ENCODE measurements around the gene SLC17A9. TPM values are rescaled to one million over a fixed set of nuclear protein-coding genes. Genes with fewer than 3 reads are reported as not detected.

Gene SLC17A9, protein sequence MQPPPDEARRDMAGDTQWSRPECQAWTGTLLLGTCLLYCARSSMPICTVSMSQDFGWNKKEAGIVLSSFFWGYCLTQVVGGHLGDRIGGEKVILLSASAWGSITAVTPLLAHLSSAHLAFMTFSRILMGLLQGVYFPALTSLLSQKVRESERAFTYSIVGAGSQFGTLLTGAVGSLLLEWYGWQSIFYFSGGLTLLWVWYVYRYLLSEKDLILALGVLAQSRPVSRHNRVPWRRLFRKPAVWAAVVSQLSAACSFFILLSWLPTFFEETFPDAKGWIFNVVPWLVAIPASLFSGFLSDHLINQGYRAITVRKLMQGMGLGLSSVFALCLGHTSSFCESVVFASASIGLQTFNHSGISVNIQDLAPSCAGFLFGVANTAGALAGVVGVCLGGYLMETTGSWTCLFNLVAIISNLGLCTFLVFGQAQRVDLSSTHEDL
- 1.5 TPM for total RNA-seq
- long read RNA-seq, partial matches to known transcripts = 0 of 1 reads
- long read RNA-seq, other reads (novel, unspliced or antisense) = 0 of 1 reads

DNA sequence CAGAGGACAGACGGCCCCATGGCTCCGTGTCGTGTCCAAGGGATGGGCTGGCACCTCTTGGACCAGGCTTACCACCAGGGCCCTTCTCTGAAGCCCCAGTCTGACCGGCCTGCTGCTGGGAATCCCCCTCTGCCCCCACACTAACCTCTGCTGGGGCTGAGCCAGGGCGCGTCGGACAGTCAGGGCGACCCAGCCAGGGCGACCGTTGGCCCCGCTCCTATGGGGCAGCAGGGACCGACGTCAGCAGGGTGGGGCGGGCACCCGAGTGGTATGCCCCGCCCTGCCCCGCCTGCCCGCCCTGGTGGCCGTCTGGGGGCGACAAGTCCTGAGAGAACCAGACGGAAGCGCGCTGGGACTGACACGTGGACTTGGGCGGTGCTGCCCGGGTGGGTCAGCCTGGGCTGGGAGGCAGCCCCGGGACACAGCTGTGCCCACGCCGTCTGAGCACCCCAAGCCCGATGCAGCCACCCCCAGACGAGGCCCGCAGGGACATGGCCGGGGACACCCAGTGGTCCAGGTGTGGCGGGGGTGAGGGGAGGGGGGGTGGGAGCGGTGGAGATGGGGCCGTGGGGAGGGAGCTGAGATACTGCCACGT lies at the start of gene SLC17A9:
SLC17A9 (plus strand) TSS at position 337 of the 595 bp plus-strand sequence; CDS start at position 459, 122 bp downstream.
- ATAC-seq (peak; percentile 35), DNase-seq (peak; percentile 81)
- intact Hi-C loops (cut with micrococcal nuclease) = no loop called here

DNA sequence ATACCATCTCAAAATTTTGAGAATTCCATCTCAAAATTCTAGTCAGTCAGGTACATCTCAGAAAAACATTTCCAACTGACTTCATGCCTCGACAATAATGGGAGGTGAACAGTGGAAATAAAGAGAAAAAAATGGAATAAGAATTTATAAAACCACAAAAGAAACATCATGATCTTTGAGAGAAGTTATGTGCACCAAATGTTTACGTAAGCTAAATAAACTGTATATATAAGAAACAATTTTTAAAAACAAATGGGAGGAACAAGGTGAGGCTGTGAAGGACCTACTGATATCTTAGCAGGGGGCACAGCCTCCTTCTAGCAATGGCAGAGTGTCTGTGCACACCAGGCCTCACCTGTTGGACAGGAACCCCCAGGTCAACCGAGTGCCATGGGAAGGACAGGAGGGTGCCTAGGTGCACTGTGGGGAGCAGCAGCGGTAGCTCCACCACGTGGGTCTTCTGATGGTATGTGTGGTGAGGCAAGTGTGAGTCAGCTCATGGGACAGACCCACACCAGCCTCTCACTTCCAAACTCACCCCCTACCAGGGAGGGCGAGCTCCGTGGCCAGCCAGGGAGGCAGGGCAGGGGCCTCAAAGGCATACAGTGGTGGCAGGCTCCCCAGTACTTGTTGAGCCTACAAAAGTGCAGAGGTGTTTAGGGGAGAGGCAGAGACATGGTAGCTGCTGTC lies 49.4 kb upstream of the SLC17A9 start:
- DNase-seq = no peak
- intact Hi-C loops (cut with micrococcal nuclease) = no loop called here
- ATAC-seq = no peak

GRCh38 chr20:62905536-62906117 lies 46.9 kb upstream of the SLC17A9 start:
- ATAC-seq (no peak), DNase-seq (no peak)
- intact Hi-C loops (cut with micrococcal nuclease) = no loop called here

DNA sequence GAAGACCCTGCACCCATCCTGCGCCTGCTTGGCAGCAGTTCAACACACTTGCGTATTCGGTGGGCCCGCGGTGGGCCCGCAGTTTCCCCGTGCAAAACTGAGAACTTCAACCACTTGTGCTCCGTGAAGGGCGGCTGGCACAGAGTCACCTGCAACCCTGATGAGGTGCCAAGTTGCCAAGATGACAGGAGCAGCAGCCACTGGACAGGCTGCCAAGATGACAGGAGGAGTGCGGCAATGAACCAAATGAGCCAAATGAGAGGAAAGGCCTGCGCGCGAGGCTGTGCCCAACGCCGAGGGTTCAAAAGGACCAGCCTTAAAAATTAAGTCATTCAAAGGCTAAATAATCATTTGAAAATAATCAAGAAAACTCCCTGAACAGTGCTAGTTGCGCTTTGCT lies 46.3 kb upstream of the SLC17A9 start:
- ATAC-seq (peak; percentile 79), DNase-seq (peak; percentile 69)
- intact Hi-C loops (cut with micrococcal nuclease) = no loop called here

- DNase-seq (no peak), ATAC-seq (no peak)
- intact Hi-C loops (cut with micrococcal nuclease) = no loop called here
Observed at GRCh38 chr20:62906647-62907375, 45.7 kb upstream of the SLC17A9 start.

DNA sequence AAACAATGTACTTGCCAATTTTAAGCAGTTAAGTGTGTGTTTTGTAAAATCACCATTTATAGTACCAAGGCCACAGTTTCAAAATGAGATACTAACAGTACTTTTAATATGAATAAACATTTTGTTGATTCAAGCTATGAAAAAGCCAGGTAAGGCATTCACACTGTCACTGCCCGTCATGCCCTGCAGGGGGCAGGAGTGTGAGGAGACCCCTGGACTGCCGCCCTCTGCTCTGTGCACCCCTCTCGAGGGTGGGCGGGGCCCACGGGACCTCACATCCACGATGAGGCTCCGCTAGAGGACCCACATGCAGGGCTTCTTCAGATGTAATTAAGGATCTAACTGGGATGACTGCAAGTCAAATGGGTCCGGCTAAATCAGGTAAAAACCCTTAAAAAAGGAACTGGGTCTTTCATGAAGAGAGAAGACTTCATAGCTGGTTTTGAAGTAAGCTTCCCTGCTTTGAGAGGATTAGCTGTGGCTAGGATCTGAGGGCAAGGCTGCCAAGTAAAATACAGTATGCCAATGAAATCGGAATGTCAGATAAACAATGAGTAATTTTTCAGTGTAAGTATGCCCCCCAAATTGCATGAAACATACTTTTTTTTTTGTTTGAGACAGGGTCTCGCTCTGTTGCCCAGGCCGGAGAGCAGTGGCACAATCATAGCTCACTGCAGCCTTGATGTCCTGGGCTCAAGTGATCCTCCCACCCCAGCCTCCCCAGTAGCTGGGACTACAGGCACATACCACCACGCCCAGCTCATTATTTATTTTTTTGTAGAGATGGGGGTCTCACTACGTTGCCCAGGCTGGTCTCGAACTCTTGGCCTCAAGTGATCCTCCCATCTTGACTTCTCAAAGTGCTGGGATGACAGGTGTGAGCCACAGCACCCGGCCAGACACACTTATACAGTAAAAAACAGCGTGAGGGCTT lies 44.9 kb upstream of the SLC17A9 start:
- intact Hi-C loops (cut with micrococcal nuclease) = no loop called here
- ATAC-seq (no peak), DNase-seq (no peak)

- DNase-seq = no peak
- no peak for ATAC-seq
- intact Hi-C loops (cut with micrococcal nuclease) = no loop called here
Observed at GRCh38 chr20:62908971-62909791, 43.3 kb upstream of the SLC17A9 start.

GRCh38 chr20:62910217-62910766 lies 42.2 kb upstream of the SLC17A9 start:
- intact Hi-C loops (cut with micrococcal nuclease) = no loop called here
- DNase-seq (no peak), ATAC-seq (no peak)

DNA sequence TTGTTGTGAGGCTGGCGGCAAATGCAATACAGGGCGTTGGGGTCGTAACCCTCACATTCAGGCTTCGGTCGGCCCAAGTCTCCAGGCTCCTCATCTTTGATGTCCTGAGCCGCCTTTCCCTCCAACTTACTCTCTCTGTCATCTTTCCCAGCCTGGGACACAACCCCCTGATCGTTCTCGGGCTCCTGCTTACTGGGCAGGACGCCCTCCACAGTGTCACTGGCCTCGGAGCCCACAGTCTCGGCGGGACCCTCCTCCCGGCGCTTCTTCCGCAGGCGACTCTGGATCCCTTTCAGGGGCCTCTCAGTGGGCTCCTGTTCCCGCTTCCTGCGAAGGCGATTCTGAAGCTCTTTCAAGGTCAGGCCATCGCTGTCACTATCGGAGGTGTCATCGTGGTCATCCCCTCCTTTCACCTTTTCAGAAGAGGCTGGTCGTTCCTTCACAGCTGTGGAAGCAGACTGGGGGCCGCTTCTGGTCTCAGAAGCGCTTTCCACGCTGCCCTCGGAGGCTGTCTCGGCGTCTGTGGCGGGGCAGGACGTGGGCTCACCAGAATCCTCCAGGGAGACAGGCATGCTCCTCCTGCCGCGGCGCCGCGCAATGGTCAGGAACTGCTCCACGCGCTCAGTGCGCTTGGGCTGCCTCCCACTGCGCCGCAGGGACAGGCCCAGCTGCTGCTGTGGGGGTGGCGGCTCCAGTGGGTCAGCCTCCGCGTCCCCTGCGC lies 41.6 kb upstream of the SLC17A9 start:
- DNase-seq (no peak), ATAC-seq (no peak)
- intact Hi-C loops (cut with micrococcal nuclease) = no loop called here

- ATAC-seq (no peak), DNase-seq (no peak)
- intact Hi-C loops (cut with micrococcal nuclease) = no loop called here
Observed at GRCh38 chr20:62911701-62912280, 40.7 kb upstream of the SLC17A9 start.

DNA sequence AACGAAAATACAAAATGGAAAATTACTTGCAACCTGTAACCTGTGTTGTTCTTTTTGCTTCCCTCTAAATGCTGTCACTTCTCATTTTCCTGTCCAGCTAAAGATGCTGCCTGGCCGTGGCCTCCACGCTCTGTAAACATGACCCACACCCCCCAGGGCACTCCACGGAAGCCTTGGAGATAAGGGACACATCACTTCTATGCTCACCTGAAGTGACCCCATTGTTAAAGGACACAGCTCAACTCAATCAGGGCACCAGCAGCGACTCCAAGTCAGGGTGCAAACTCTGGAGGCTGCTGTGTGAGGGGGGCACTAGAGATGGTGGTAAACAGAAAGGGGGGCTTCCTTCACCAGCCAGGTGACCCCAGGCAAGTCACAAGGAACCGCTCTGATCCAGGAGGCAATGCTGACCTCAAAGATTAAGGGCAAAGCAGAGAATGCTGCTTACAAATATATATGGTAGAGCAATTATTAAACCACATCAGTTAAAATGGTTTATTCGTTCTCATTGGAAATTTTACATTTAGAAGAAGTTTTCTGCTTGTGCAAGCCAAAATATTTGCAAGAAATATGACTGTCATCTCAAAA lies 39.4 kb upstream of the SLC17A9 start:
- no peak for ATAC-seq
- intact Hi-C loops (cut with micrococcal nuclease) = no loop called here
- no peak for DNase-seq

DNA sequence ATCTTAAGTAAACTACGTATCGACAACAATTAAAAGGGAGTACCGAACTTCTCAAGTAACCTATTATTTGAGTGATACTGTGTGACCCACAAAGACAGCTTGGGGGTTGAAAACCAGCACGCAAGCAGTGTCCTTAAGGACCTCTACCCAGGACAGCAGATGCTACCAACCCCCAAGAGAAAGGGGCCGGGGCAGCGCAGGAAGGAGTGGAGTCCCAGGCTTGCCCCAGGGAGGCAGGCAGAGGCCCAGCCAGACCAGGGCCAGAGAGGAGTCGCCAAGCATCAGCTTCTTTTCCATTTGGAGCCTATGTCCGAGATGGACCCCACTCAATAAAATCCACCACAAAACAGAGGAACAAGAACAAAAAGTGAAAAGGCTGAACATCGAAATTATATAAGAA lies 38.1 kb upstream of the SLC17A9 start:
- no peak for DNase-seq
- intact Hi-C loops (cut with micrococcal nuclease) = no loop called here
- peak; percentile 21 for ATAC-seq

- ATAC-seq (peak; percentile 74), DNase-seq (no peak)
- intact Hi-C loops (cut with micrococcal nuclease) = no loop called here
Observed at GRCh38 chr20:62914970-62915457, 37.5 kb upstream of the SLC17A9 start.

DNA sequence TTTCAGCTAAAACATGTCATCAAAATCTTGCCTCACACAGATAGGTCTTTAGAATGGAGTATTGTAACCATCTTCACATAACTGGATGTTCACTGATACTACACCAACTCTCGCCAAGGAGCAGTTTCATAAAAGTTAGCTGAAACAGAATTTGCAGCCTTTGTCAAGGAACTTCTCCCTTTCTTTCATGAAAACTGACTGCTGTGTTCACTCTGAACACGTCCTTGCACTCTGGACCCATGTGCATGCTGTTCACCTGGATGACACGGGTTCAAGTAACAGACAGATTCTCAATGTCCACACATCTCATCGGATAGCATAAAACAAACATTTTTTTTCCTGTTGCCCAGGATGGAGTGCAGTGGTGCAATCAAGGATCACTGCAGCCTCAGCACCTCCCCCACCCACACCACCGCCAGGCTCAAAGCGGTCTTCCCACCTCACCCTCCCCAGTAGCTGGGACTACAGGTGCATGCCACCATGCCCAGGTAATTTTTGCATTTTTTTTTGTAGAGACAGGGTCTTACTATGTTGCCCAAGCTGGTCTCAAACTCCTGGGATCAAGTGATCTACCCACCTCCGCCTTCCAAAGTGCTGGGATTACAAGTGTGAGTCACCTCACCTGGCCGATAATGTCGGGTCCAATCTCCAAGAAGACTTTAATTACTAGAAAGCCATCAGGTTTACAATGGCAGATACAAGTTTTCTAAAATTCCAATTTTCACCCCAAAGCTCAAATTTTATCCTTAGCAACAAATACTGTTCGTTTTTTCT lies 35.6 kb upstream of the SLC17A9 start:
- ATAC-seq = no peak
- DNase-seq = no peak
- intact Hi-C loops (cut with micrococcal nuclease) = no loop called here

GRCh38 chr20:62917720-62918119 lies 34.8 kb upstream of the SLC17A9 start:
- DNase-seq (no peak), ATAC-seq (no peak)
- intact Hi-C loops (cut with micrococcal nuclease) = no loop called here
